Endothelial cell of umbilical vein (primary cell): ENCODE results near the gene ST6GALNAC3.

Source experiments
- EZH2 ChIP-seq: IDR thresholded peaks from 2 replicates; pipeline ENCODE4 v1.6.1; 2012; ENCODE audit warnings: borderline replicate concordance, low read depth, mild to moderate bottlenecking, moderate library complexity, low read length, inconsistent platforms; ENCODE audit not compliant: severe bottlenecking
- JUN ChIP-seq: IDR thresholded peaks from 2 replicates; pipeline ENCODE4 v1.6.1; 2011; ENCODE audit warnings: borderline replicate concordance, low read depth; ENCODE audit not compliant: insufficient read length, insufficient read depth
- POLR2A ChIP-seq: IDR thresholded peaks from 2 replicates; pipeline ENCODE4 v1.6.1; 2012; ENCODE audit warnings: low read depth, mild to moderate bottlenecking, control low read depth, low read length
- POLR2AphosphoS5 ChIP-seq: IDR thresholded peaks from 2 replicates; pipeline ENCODE4 v1.6.1; 2012; ENCODE audit warnings: low read depth, mild to moderate bottlenecking, control low read depth, low read length, moderate library complexity; ENCODE audit not compliant: insufficient read depth
- TF ChIP-seq, protein P1 (sequence below), 2 donors: IDR thresholded peaks; 1 replicate in 1 of 2; 2 replicates in 1 of 2; pipeline ENCODE4 v1.5.1; 2011; ENCODE audit warnings: low read length in 2 of 2, mild to moderate bottlenecking in 2 of 2, moderate library complexity in 2 of 2, control low read depth in 1 of 2, inconsistent platforms in 1 of 2, low read depth in 1 of 2; ENCODE audit not compliant: insufficient read depth in 1 of 2; ENCODE audit errors: extremely low read depth in 1 of 2

GRCh38 chr1:76500116-76500515 lies 425.6 kb downstream of the ST6GALNAC3 start:
- TF ChIP-seq, protein P1, sequence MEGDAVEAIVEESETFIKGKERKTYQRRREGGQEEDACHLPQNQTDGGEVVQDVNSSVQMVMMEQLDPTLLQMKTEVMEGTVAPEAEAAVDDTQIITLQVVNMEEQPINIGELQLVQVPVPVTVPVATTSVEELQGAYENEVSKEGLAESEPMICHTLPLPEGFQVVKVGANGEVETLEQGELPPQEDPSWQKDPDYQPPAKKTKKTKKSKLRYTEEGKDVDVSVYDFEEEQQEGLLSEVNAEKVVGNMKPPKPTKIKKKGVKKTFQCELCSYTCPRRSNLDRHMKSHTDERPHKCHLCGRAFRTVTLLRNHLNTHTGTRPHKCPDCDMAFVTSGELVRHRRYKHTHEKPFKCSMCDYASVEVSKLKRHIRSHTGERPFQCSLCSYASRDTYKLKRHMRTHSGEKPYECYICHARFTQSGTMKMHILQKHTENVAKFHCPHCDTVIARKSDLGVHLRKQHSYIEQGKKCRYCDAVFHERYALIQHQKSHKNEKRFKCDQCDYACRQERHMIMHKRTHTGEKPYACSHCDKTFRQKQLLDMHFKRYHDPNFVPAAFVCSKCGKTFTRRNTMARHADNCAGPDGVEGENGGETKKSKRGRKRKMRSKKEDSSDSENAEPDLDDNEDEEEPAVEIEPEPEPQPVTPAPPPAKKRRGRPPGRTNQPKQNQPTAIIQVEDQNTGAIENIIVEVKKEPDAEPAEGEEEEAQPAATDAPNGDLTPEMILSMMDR (IDR thresholded peaks at IDR 0.05; ENCODE audit: extremely low read depth in 1 of 2, insufficient read depth in 1 of 2, low read depth in 1 of 2, low read length in 2 of 2) = no peak
- TF ChIP-seq POLR2A = no peak
- no peak for TF ChIP-seq EZH2
- TF ChIP-seq JUN = no peak
- no peak for TF ChIP-seq POLR2AphosphoS5
